Head of caudate nucleus (tissue), 42 donors: ENCODE results near the gene CHD1L.

Experiments used
- DNase-seq, 42 donors: peaks; one replicate each; pipeline versions ENCODE4 v3.0.0 to v3.0.0-alpha.2; 2020 to 2021; ENCODE audit warnings: mixed read lengths in 7 of 42
- intact Hi-C: fragments of 100-400 bp; cut with DNase I; formaldehyde crosslinking; loops from one replicate; pipeline ENCODE4 v1.15.0; 2022

CHD1L gene

DNA sequence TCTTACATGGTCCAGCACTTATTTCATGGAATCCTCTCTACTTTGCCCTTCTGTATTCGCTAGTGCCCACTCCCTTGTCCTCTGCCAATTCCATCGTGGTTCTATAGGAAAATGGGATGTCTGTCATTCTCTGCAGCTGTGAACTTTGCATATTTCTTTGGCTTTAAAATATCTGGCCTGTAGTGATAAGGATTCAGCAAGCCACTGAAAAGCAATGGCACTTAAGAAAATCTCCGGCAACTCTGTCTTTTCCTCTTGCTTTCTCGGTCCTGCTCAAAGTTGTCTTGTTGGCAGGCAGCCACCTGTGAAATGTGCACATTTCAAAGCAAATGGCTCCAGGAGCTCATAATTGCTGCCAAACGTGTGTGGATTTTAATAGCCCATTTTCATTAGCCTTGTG, 91.8 kb downstream of the CHD1L start:
- DNase-seq = peak in 1 of 42 donors; percentile 29
- intact Hi-C loops = no loop called here

DNA sequence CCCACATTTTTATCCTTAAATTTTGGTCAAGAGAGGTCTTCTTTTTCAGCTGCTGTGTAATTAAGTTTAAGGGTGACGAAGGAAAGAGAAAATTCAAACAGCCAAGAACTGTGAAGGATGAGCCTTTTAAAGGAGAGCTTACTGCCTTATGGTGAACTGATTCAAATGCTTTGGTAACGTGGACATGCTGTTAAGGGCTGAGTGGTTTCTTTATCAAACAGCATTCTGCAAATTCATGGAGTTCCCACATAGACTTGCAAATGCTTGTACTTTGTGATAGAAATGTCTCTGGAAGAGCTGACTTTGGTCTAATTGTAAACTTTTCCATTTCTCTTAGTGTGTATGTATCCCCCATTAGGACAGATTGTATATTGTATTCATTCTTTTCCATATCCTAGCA, 93.8 kb downstream of the CHD1L start:
- DNase-seq = no peak
- intact Hi-C loops = no loop called here

DNA sequence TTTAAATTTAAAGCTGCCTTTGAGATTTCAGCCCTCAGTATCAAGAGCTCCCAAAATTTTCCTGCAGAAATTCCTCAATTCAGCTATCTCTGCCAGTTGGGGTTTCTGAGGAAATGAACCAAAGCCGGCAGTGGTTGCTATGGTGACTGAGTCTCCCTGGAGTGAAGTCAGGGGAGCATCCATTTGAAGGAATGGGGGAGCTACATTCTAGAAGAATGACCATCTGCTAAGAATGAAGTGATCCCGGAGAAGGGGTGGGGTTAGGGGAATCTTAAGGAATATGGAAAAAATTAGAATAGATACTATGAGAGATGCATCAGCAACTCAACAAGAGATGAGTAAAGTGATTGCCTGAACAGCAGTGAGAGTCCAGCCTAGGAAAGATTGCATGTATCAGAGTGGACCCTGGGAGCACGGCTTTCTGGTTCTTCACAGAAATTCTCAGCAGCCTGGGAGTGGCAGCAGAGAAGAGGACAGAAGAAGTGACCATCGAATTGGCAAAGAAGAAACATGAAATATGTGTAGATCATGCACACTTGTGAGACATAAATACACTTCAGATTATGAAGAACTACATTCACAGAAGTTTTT, 94.7 kb downstream of the CHD1L start:
- peak in 4 of 42 donors; percentile 0 to 11 (median 4) for DNase-seq
- intact Hi-C loops = no loop called here

- intact Hi-C loops = no loop called here
- no peak for DNase-seq
Observed at GRCh38 chr1:147338571-147338970, 96.1 kb downstream of the CHD1L start.

GRCh38 chr1:147341246-147341645, 98.8 kb downstream of the CHD1L start:
- intact Hi-C loops = no loop called here

More at GRCh38 chr1:147341246-147341645, 98.8 kb downstream of the CHD1L start:
- no peak for DNase-seq
